Measurements from ENCODE around the gene VWA3B. TPM values are rescaled to one million over a fixed set of nuclear protein-coding genes. Genes with fewer than 3 reads are reported as not detected.
"Not testable (repeated sequence)": the region's sequence is repeated elsewhere in the genome, so short reads cannot be mapped to it uniquely, and the experiment has no call there.

VWA3B gene
- total RNA-seq, 2 donors from 2014 or later, result not detected

DNA sequence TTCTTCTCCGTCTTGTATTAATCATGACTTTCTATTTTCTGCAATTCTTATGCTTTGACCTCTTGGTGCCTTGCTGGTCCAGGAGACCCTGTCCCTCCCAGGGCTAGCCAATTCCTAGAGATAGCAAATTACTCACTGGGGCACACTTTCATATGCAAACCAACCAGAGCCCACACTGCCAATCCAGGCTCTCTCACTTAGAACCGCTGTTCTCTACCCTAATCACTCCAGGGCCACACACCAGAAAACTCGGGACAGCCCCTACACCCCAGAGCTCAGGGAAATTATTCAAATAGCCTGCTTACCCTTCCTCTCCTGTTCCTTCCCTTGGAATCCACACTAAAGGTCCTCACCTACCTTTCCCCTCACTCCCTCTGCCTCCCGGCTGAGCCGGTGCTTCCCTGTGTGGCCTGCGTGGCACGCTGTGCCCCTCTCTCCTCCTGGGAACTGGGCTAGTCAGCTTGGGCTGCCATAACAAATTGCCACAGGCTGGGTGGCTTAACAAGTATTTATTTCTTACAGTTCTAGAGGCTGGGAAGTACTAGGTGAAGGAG, 41.7 kb downstream of the VWA3B start:
- Mint-ChIP-seq H3K27ac (no peak overlapping the region), H3K4me1 (peaks cover 10% of the 10 kb centered on the region)
- no peak for ATAC-seq

DNA sequence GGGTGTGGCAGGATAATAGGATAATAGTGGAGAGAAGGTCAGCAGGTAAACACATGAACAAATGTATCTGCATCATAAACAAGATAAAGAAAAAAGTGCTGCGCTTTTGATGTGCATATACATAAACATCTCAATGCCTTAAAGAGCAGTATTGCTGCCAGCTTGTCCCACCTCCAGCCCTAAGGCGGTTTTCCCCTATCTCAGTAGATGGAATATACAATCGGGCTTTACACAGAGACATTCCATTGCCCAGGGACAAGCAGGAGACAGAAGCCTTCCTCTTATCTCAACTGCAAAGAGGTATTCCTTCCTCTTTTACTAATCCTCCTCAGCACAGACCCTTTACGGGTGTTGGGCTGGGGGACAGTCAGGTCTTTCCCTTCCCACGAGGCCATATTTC, 43.1 kb downstream of the VWA3B start:
- peaks cover 16% of the 10 kb centered on the region for H3K4me1 Mint-ChIP-seq
- not testable (repeated sequence) for H3K4me3 Mint-ChIP-seq; ATAC-seq; H3K36me3 Mint-ChIP-seq (ENCODE audit: low read depth); H3K9me3 ChIP-seq (ENCODE audit: control insufficient read depth, low read length, poor library complexity, severe bottlenecking); H3K27ac Mint-ChIP-seq; DNase-seq
- peaks cover 61% of the 10 kb centered on the region for H3K27me3 Mint-ChIP-seq

More for the DNA sequence above, 41.7 kb downstream of the VWA3B start:
- H3K9me3 ChIP-seq (ENCODE audit: control insufficient read depth, low read length, poor library complexity, severe bottlenecking), result no peaks in the 10 kb centered on the region
- DNase-seq, result no peak
- H3K4me3 Mint-ChIP-seq, result no peak overlapping the region
- H3K36me3 Mint-ChIP-seq (ENCODE audit: low read depth), result peaks cover 5% of the 10 kb centered on the region
- H3K27me3 Mint-ChIP-seq, result peaks cover 62% of the 10 kb centered on the region

DNA sequence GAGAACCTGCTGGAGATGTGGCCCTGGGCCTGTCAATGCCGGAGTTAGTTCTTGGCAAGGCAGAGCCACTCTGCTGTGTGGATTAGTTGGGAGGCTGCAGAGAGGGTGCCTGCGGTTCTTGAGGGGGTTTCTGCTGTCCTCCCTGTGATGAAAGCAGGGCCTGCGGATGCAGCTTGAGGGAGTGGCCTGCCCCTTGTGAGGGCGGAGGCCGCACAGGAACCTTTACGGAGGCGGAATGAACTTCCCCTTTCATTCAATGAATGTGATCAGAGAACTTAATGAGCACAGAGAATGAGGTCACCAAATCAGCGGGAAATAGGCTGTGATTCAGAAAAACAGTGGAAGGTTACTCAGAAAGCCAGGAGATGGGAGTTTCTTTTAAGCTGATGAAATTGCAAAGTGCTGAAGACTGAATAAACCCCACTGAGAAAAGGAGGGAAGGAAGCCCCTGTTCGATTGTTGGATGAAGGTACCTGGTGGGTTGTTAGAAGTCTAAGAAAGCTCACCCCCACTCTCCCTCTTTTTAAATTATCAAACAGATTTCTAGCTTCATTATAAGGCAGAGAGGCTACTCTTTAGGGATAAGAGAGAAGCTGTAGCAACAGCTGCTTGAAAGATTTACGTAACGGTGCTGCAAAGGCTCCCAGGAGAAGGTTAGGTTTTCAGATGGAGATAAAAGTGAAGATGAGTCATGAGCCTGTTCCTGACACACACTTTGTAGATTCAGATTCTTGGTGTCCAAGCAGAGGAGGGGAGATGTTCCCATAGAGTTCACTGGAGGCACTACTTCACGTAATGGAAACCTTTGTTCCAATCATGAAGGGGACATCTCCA, 47.4 kb downstream of the VWA3B start:
- H3K4me1 Mint-ChIP-seq, result peaks cover 14% of the 10 kb centered on the region
- ATAC-seq, result peak; percentile 88
- peak overlapping the region; percentile 36 for H3K4me3 Mint-ChIP-seq
- peak overlapping the region; percentile 32 for H3K27ac Mint-ChIP-seq
- H3K36me3 Mint-ChIP-seq (ENCODE audit: low read depth), result peaks cover 3% of the 10 kb centered on the region
- DNase-seq, result no peak
- no peaks in the 10 kb centered on the region for H3K9me3 ChIP-seq (ENCODE audit: control insufficient read depth, low read length, poor library complexity, severe bottlenecking)
- H3K27me3 Mint-ChIP-seq, result peaks cover 57% of the 10 kb centered on the region

DNA sequence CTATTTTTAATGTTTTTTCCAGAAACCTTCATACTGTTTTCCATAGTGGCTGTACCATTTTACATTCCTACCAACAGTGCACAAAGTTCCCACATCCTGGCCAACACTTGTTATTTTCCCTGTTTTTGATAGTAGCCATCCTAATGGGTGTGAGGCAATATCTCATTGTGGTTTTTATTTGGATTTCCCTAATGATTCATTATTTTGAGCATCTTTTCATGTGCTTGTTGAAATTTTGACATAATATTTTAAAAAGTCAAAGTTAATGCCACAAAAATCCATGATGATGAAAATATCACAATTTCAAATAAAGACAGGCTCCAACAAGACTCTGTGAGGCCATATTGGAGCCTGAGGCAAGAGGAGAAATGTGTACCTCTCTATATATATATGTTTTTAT, 50.2 kb downstream of the VWA3B start:
- H3K9me3 ChIP-seq (ENCODE audit: control insufficient read depth, low read length, poor library complexity, severe bottlenecking), result no peaks in the 10 kb centered on the region
- no peak for ATAC-seq
- peaks cover 3% of the 10 kb centered on the region for H3K36me3 Mint-ChIP-seq (ENCODE audit: low read depth)
- DNase-seq, result no peak
- H3K27me3 Mint-ChIP-seq, result peaks cover 39% of the 10 kb centered on the region
- no peak overlapping the region for H3K4me3 Mint-ChIP-seq
- H3K4me1 Mint-ChIP-seq, result peaks cover 14% of the 10 kb centered on the region
- no peak overlapping the region for H3K27ac Mint-ChIP-seq

DNA sequence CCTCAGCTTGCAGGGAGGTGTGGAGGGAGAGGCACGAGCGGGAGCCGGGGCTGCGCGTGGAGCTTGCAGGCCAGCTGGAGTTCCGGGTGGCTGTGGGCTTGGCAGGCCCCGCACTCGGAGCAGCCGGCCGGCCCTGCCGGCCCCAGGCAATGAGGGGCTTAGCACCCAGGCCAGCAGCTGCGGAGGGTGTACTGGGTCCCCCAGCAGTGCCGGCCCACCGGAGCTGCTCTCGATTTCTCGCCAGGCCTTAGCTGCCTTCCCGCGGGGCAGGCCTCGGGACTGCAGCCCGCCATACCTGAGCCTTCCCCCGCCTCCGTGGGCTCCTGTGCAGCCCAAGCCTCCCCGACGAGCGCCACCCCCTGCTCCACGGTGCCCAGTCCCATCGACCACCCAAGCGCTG, 52.0 kb downstream of the VWA3B start:
- not testable (repeated sequence) for H3K27ac Mint-ChIP-seq; H3K36me3 Mint-ChIP-seq (ENCODE audit: low read depth); ATAC-seq; H3K9me3 ChIP-seq (ENCODE audit: control insufficient read depth, low read length, poor library complexity, severe bottlenecking); H3K4me1 Mint-ChIP-seq; DNase-seq; H3K4me3 Mint-ChIP-seq
- H3K27me3 Mint-ChIP-seq, result peaks cover 28% of the 10 kb centered on the region

DNA sequence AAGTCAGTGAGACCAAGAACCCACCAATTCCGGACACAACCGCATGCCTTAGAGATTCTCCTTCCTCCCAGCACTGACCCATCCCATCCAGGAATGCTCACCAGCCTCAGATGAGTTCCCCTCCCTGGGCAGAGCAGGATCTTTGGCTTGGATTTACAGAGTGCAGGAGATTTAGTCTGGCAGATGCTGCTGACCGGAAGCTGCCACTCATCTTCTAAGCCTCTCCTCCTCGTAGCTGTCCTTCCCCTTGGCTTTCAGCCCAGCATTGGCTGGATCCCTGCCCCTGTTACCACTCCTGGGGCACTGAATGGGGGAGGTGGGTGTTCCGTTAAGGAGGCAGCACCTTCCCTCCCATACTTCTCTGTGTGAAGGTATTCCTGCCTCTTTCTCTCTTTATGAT, 53.2 kb downstream of the VWA3B start:
- Mint-ChIP-seq H3K4me1 (no peaks in the 10 kb centered on the region), H3K4me3 (no peak overlapping the region), H3K27ac (no peak overlapping the region), H3K27me3 (peaks cover 20% of the 10 kb centered on the region), H3K36me3 (ENCODE audit: low read depth) (peaks cover 3% of the 10 kb centered on the region)
- DNase-seq (no peak), ATAC-seq (no peak)
- H3K9me3 ChIP-seq (ENCODE audit: control insufficient read depth, low read length, poor library complexity, severe bottlenecking), result no peaks in the 10 kb centered on the region

DNA sequence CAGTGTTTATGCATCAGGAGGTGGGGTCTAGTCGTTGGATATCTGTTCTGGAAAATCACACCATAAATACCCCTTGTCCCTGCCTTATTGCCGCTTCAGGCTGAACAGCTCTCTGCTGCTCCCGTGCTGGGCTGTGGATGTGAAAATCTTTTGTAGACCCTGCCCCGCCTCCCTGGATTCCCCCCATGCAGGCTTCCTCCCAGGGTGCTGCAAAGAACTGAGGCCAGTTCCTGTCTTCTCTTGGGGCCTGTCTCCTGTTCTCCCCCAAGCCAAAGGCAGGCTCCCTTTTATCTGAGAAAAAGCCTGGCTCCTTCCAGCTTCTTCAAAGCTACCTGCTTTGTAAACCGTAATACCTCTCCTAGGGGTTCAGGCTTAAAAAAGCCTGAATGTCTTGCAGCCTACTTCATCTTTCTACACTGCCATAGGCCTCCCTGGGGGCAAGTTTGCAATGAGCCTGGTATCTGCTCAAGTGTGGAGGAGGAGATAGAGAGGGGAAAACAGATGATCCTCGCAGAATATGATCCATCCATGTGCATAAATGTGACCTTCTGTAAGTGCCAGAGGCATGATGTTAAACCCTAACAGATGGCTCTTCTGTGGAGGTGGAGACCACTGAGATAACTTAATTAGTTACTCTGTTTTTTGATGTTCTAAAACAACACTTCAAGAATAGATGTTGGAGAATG, 55.3 kb downstream of the VWA3B start:
- H3K36me3 Mint-ChIP-seq (ENCODE audit: low read depth), result no peaks in the 10 kb centered on the region
- no peak overlapping the region for H3K27ac Mint-ChIP-seq
- H3K4me3 Mint-ChIP-seq, result no peak overlapping the region
- peaks cover 8% of the 10 kb centered on the region for H3K27me3 Mint-ChIP-seq
- H3K9me3 ChIP-seq (ENCODE audit: control insufficient read depth, low read length, poor library complexity, severe bottlenecking), result no peaks in the 10 kb centered on the region
- ATAC-seq (no peak), DNase-seq (no peak)
- H3K4me1 Mint-ChIP-seq, result no peaks in the 10 kb centered on the region

DNA sequence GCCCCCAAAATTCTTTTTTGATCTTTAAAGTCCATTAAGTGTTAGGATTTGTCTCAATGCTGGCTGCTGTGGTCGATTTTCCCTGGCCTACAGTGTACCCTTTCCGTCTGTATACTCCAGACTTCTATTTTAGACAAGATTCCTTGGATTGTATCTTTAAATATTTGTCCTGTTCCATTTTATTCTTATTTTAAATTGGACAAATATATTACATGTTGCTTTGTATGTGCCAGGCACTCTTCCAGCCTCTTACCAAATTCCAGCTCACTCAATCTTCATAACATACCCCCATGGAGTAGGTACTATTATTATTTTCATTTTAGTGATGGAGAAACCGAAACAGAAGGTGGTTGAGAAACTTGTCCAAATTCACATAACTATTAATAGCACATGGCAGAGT, 58.1 kb downstream of the VWA3B start:
- DNase-seq, result no peak
- H3K36me3 Mint-ChIP-seq (ENCODE audit: low read depth), result peaks cover 2% of the 10 kb centered on the region
- no peak for ATAC-seq
- H3K27ac Mint-ChIP-seq, result no peak overlapping the region
- peaks cover 8% of the 10 kb centered on the region for H3K27me3 Mint-ChIP-seq
- H3K9me3 ChIP-seq (ENCODE audit: control insufficient read depth, low read length, poor library complexity, severe bottlenecking), result no peaks in the 10 kb centered on the region
- peaks cover 2% of the 10 kb centered on the region for H3K4me1 Mint-ChIP-seq
- no peak overlapping the region for H3K4me3 Mint-ChIP-seq

DNA sequence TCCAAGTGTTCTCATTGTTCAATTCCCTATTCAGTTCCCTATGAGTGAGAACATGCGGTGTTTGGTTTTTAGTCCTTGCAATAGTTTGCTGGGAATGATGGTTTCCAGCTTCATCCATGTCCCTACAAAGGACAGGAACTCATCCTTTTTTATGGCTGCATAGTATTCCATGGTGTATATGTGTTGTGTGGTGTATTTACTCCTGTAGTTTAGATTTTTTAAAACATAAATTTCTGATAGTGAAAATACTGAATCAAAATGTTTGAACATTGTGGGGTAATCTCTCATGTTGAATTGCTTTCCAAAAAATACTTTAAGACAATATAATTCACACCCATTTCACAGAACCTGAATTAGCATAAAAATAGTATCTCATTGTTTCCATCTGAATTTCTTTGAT, 60.9 kb downstream of the VWA3B start:
- H3K27ac Mint-ChIP-seq; DNase-seq; H3K36me3 Mint-ChIP-seq (ENCODE audit: low read depth); H3K4me3 Mint-ChIP-seq; H3K9me3 ChIP-seq (ENCODE audit: control insufficient read depth, low read length, poor library complexity, severe bottlenecking); ATAC-seq; H3K4me1 Mint-ChIP-seq: not testable (repeated sequence)
- peaks cover 14% of the 10 kb centered on the region for H3K27me3 Mint-ChIP-seq

DNA sequence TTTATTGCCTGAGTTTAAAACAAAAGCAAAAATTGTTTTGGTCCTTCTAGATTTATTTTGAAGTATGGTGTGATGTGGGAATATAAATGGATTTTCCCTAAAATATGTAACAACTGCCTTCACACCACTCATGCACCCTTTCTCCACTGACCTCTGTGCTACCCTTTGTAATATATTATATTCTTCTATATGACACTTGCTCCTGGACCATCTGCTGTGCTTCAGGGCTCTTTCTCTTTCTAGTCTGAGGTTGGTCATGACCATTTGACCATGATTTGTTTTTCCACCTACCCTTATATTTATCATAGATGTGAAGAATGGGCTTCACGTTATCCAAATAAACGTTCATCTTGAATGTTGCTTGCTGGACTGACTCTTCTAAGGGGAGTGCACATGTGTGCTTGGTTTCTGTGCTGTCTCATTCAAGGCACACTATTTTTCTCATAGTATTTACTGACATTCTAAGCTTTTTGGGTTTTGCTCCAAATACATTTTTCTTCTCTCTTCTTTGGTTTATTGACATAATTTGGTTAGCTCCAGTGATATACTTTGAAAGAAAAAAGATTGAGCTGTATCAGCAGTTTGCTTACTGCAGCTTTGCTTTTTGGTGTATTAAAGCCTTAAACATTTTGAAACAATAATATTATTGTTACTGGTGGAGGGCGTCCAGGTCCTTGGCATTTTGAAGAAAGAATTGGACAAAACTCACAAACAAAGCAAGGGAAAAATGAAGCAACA, 61.8 kb downstream of the VWA3B start:
- ATAC-seq (no peak), DNase-seq (no peak)
- H3K36me3 Mint-ChIP-seq (ENCODE audit: low read depth), result peaks cover 2% of the 10 kb centered on the region
- peaks cover 2% of the 10 kb centered on the region for H3K4me1 Mint-ChIP-seq
- peaks cover 14% of the 10 kb centered on the region for H3K27me3 Mint-ChIP-seq
- no peaks in the 10 kb centered on the region for H3K9me3 ChIP-seq (ENCODE audit: control insufficient read depth, low read length, poor library complexity, severe bottlenecking)
- H3K27ac Mint-ChIP-seq, result no peak overlapping the region
- H3K4me3 Mint-ChIP-seq, result peak overlapping the region; percentile 37

DNA sequence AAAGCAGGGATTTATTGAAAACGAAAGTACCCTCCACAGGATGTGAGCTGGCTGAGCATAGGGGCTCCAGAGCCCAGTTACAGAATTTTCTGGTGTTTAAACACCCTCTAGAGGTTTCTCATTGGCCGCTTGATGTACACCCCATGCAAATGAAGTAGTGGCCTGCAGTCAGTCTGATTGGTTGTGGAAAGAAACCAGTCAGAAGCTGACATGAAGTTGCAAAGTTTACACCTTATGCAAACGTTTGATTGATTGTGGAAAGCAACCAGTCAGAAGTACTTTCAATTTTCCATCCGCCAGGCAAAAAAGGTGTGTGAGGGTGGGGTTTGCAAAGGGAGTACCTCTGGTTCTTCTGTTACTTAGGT, 62.3 kb downstream of the VWA3B start:
- peaks cover 14% of the 10 kb centered on the region for H3K27me3 Mint-ChIP-seq
- ATAC-seq, result peak; percentile 66

DNA sequence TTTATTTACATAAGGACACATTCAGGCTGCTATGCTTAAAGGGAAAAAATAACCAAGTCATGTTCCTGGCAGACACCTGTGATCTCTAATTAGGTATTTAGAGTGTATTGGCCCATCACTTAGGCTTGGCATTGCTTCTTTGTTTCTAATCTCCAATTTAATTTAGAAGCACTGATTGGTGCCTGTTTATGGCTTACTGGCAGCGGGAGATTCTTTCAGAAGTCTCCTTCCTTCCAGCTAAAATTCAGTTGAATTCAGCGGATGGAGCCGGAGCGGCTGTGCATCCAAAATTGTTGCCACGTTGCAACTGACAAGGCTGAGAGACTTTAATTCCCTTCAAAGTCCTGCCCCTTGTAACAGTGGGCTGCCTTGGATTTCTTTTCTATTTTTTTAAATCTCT, 66.5 kb downstream of the VWA3B start:
- ATAC-seq, result no peak
- Mint-ChIP-seq H3K36me3 (ENCODE audit: low read depth) (peaks cover under 1% of the 10 kb centered on the region), H3K4me3 (no peak overlapping the region), H3K4me1 (peaks cover 2% of the 10 kb centered on the region), H3K27ac (no peak overlapping the region), H3K27me3 (peaks cover 47% of the 10 kb centered on the region)
- DNase-seq, result no peak
- no peaks in the 10 kb centered on the region for H3K9me3 ChIP-seq (ENCODE audit: control insufficient read depth, low read length, poor library complexity, severe bottlenecking)

More for the DNA sequence above, 62.3 kb downstream of the VWA3B start:
- Mint-ChIP-seq H3K4me1 (peaks cover 2% of the 10 kb centered on the region), H3K4me3 (peak overlapping the region; percentile 37), H3K27ac (no peak overlapping the region), H3K36me3 (ENCODE audit: low read depth) (peaks cover 2% of the 10 kb centered on the region)
- DNase-seq, result no peak
- no peaks in the 10 kb centered on the region for H3K9me3 ChIP-seq (ENCODE audit: control insufficient read depth, low read length, poor library complexity, severe bottlenecking)

DNA sequence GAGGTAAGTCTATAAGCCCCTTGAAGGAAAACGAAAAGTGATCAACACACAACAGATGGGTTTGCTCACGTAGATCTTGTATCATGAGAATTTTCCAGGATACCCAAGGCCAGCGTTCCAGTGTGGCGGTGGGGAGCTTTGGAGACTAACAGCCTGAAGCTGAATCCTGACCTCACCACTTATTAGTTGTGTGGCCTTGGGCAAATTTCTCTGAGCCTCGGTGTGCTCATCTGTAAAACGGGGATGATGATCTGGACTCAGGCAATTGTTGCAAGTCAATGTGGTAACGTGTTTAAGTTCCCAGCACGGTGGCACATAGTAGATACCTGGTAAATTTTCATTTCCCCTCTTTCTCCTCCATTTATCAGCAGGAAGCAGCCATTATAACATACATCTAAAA, 68.3 kb downstream of the VWA3B start:
- Mint-ChIP-seq H3K4me1 (no peaks in the 10 kb centered on the region), H3K4me3 (no peak overlapping the region), H3K27me3 (peaks cover 50% of the 10 kb centered on the region)

More for the DNA sequence above, 68.3 kb downstream of the VWA3B start:
- H3K9me3 ChIP-seq (ENCODE audit: control insufficient read depth, low read length, poor library complexity, severe bottlenecking), result no peaks in the 10 kb centered on the region
- DNase-seq (no peak), ATAC-seq (no peak)
- H3K27ac Mint-ChIP-seq, result no peak overlapping the region
- no peaks in the 10 kb centered on the region for H3K36me3 Mint-ChIP-seq (ENCODE audit: low read depth)
